DND-41 (cell line): ENCODE measurements around the gene DCC.

Experiments used
- EZH2 ChIP-seq: IDR thresholded peaks from 3 replicates; pipeline ENCODE4 v1.6.1; 2012; ENCODE audit warnings: borderline replicate concordance, low read depth, mild to moderate bottlenecking, moderate library complexity, low read length, inconsistent platforms; ENCODE audit not compliant: severe bottlenecking
- TF ChIP-seq, protein P1 (sequence below): IDR thresholded peaks from 2 replicates; pipeline ENCODE4 v1.5.1; 2012; ENCODE audit warnings: borderline replicate concordance, low read length, moderate library complexity, mild to moderate bottlenecking; ENCODE audit not compliant: poor library complexity, severe bottlenecking; ENCODE audit errors: extremely low read depth

DNA sequence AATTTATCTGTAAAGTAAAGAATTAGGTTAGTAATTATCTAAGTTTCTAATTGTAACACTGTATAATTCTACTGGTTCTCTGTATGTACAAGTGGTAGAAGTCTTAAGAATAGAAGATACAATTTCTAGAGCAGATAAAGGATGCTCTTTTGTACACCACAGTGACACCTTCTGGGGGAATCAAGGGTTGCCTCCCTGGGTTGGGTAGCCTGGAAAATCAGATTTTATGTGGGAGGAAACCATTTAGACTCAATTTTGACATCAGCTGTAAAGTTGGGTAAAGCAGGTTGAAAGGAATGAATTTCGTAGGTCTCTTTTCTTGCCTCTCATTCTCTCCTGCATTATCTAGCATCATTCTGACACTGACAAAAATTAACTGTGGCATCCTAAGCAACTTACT lies 354.8 kb downstream of the DCC start:
- TF ChIP-seq, protein P1, sequence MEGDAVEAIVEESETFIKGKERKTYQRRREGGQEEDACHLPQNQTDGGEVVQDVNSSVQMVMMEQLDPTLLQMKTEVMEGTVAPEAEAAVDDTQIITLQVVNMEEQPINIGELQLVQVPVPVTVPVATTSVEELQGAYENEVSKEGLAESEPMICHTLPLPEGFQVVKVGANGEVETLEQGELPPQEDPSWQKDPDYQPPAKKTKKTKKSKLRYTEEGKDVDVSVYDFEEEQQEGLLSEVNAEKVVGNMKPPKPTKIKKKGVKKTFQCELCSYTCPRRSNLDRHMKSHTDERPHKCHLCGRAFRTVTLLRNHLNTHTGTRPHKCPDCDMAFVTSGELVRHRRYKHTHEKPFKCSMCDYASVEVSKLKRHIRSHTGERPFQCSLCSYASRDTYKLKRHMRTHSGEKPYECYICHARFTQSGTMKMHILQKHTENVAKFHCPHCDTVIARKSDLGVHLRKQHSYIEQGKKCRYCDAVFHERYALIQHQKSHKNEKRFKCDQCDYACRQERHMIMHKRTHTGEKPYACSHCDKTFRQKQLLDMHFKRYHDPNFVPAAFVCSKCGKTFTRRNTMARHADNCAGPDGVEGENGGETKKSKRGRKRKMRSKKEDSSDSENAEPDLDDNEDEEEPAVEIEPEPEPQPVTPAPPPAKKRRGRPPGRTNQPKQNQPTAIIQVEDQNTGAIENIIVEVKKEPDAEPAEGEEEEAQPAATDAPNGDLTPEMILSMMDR = peak; percentile 47
- no peak for TF ChIP-seq EZH2
